Measurements from ENCODE around the gene SPDEF.

DNA sequence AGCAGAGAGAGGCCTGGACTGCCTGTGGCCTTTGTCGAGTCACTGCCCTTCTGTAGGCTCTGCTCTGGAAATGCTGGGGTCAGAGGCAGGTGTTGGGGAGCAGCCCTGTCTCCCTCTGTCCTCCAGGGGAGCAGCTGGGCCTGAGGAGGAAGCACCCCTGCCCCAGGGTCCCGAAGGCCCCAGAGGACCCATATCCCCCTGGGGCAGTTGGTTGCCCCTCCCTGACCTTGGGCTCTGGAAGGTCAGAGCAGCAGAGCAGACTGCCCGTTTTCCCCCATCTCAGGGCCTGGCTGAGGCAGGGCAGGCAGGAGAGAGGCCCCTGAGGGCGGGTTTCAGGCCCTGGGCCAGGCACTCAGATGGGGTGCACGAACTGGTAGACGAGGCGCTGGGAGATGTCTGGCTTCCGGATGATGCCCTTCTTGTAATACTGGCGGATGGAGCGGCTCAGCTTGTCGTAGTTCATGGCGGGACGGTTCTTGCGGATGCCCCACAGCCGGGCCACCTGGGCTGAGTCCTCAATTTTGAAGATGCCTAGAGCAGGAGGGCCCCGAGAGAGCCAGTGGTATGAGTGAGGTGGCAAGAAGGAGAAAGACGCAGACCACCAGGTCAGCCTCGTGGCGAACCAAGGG is 18.1 kb downstream of the SPDEF start:
- TF ChIP-seq EP300 (IDR thresholded peaks at IDR 0.05; ENCODE audit: low read depth) (no peak), POLR2AphosphoS5 (IDR thresholded peaks at IDR 0.05) (no peak)
- TF ChIP-seq, protein P1, sequence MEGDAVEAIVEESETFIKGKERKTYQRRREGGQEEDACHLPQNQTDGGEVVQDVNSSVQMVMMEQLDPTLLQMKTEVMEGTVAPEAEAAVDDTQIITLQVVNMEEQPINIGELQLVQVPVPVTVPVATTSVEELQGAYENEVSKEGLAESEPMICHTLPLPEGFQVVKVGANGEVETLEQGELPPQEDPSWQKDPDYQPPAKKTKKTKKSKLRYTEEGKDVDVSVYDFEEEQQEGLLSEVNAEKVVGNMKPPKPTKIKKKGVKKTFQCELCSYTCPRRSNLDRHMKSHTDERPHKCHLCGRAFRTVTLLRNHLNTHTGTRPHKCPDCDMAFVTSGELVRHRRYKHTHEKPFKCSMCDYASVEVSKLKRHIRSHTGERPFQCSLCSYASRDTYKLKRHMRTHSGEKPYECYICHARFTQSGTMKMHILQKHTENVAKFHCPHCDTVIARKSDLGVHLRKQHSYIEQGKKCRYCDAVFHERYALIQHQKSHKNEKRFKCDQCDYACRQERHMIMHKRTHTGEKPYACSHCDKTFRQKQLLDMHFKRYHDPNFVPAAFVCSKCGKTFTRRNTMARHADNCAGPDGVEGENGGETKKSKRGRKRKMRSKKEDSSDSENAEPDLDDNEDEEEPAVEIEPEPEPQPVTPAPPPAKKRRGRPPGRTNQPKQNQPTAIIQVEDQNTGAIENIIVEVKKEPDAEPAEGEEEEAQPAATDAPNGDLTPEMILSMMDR (IDR thresholded peaks at IDR 0.05), result no peak
